Keratinocyte (primary cell): ENCODE data around the gene LENG8. TPM values are rescaled to one million over a fixed set of nuclear protein-coding genes. Genes with fewer than 3 reads are reported as not detected.

Source experiments
- DNase-seq: peaks from one replicate; pipeline ENCODE4 v3.0.0-alpha.2; 2011; ENCODE audit warnings: low read depth, missing footprints, low spot score
- FAIRE-seq: peaks from 2 replicates; lab custom pipeline; 2011; peaks lifted over from hg19 to GRCh38; lab: Jason Lieb, UNC
- H2AFZ ChIP-seq: 2 replicates; pipeline ENCODE4 v1.6.0; 2012; ENCODE audit warnings: low read length, control low read depth, inconsistent platforms; ENCODE audit not compliant: control insufficient read depth
- H3K27ac ChIP-seq: 2 replicates; pipeline ENCODE4 v1.5.1; 2011; ENCODE audit warnings: low read length; ENCODE audit not compliant: control insufficient read depth, insufficient read depth
- H3K27me3 ChIP-seq: 3 replicates; pipeline ENCODE4 v1.6.0; 2011; ENCODE audit warnings: low read length; ENCODE audit not compliant: control insufficient read depth, insufficient read depth; ENCODE audit errors: extremely low read depth
- H3K36me3 ChIP-seq, 2 experiments: 2 replicates in 1 of 2; 3 replicates in 1 of 2; pipeline ENCODE4 v1.5.1; 2011; ENCODE audit warnings: low read length in 2 of 2, mild to moderate bottlenecking in 1 of 2; ENCODE audit not compliant: control insufficient read depth in 2 of 2, insufficient read depth in 2 of 2; ENCODE audit errors: extremely low read depth in 1 of 2
- H3K4me1 ChIP-seq: 3 replicates; pipeline ENCODE4 v1.5.1; 2011; ENCODE audit warnings: low read length; ENCODE audit not compliant: control insufficient read depth, insufficient read depth; ENCODE audit errors: extremely low read depth
- H3K4me2 ChIP-seq: 3 replicates; pipeline ENCODE4 v1.6.0; 2011; ENCODE audit warnings: low read depth, low read length; ENCODE audit not compliant: control insufficient read depth, insufficient read depth; ENCODE audit errors: extremely low read depth
- H3K4me3 ChIP-seq, 3 experiments: fragments of 200-600 bp in 1 of 3; sonication (generic) in 1 of 3; 2 replicates in 2 of 3; 3 replicates in 1 of 3; pipeline ENCODE4 v1.5.1; 2011 to 2016; ENCODE audit warnings: low read length in 3 of 3, mild to moderate bottlenecking in 3 of 3, control low read depth in 2 of 3, inconsistent platforms in 1 of 3, low read depth in 1 of 3, mixed read lengths in 1 of 3, mixed run types in 1 of 3, moderate library complexity in 1 of 3; ENCODE audit not compliant: control insufficient read depth in 2 of 3, insufficient read depth in 2 of 3; ENCODE audit errors: extremely low read depth in 1 of 3
- H3K79me2 ChIP-seq: 2 replicates; pipeline ENCODE4 v1.6.0; 2012; ENCODE audit warnings: low read length; ENCODE audit not compliant: control insufficient read depth, insufficient read depth
- H3K9ac ChIP-seq: 3 replicates; pipeline ENCODE4 v1.6.0; 2011; ENCODE audit warnings: low read length; ENCODE audit not compliant: control insufficient read depth, insufficient read depth; ENCODE audit errors: extremely low read depth
- H3K9me1 ChIP-seq: 3 replicates; pipeline ENCODE4 v1.6.0; 2011; ENCODE audit warnings: low read length; ENCODE audit not compliant: control insufficient read depth, insufficient read depth; ENCODE audit errors: extremely low read depth
- H3K9me3 ChIP-seq: 2 replicates; pipeline ENCODE4 v1.5.1; 2012; ENCODE audit warnings: low read depth, low read length; ENCODE audit not compliant: control insufficient read depth
- H4K20me1 ChIP-seq: 3 replicates; pipeline ENCODE4 v1.6.0; 2011; ENCODE audit warnings: low read length; ENCODE audit not compliant: control insufficient read depth, insufficient read depth; ENCODE audit errors: extremely low read depth
- CTCF ChIP-seq, 3 experiments: IDR thresholded peaks in 1 of 3; conservative IDR thresholded peaks in 1 of 3; optimal IDR thresholded peaks in 1 of 3; 2 replicates in 2 of 3; 3 replicates in 1 of 3; pipeline versions ENCODE3 to v1.5.1; 2011; ENCODE audit warnings: low read length in 3 of 3, mild to moderate bottlenecking in 3 of 3, moderate library complexity in 2 of 3, control low read depth in 1 of 3, inconsistent platforms in 1 of 3; ENCODE audit not compliant: insufficient read depth in 2 of 3; ENCODE audit errors: extremely low read depth in 1 of 3
- EZH2 ChIP-seq: IDR thresholded peaks from one replicate; pipeline ENCODE4 v1.6.1; 2012; ENCODE audit warnings: inconsistent platforms, mild to moderate bottlenecking, low read length, moderate library complexity
- dilution Hi-C: fragments of 300-500 bp; cut with MboI; formaldehyde crosslinking; loops from one replicate; pipeline ENCODE4 v1.7.0; 2020; ENCODE audit warnings: low sequenced_read_pairs; ENCODE audit not compliant: extremely low pct_ligation_motif_present
- polyA plus RNA-seq, 5 experiments: library from polyadenylated mRNA; depleted of rRNA in 3 of 5; stranded (reverse) in 3 of 5; stranded (forward) in 1 of 5; unstranded in 1 of 5; fragments of >200 nt; gene quantifications; 1 replicate in 1 of 5; 2 replicates in 3 of 5; 3 replicates in 1 of 5; pipeline versions ENCODE4 v1.2.1 to v1.2.3, GENCODE V29; 2011 to 2012; ENCODE audit warnings: missing spikeins in 2 of 5, low read depth in 1 of 5, low replicate concordance in 1 of 5

LENG8 gene
- polyA plus RNA-seq, 1 donor (not counting 4 experiments of a cell fraction or from before 2014, with no cell fraction given) = 29.4 TPM

- Histone ChIP-seq H3K79me2 (peaks cover 9% of the 10 kb centered on the region), H3K27ac (peak within 1 kb of the TSS; percentile 26), H4K20me1 (no peaks in the 10 kb centered on the region), H3K36me3 (no peaks in the 10 kb centered on the region), H3K9me1 (no peaks in the 10 kb centered on the region), H3K4me1 (peaks cover 28% of the 10 kb centered on the region), H3K4me3 (peak within 1 kb of the TSS; percentile 53 to 85 (median 61)), H3K27me3 (no peaks in the 10 kb centered on the region), H3K9me3 (no peaks in the 10 kb centered on the region), H2AFZ (peak within 1 kb of the TSS; percentile 96), H3K4me2 (peak within 1 kb of the TSS; percentile 78), H3K9ac (peak within 1 kb of the TSS; percentile 64)
- FAIRE-seq = peak; percentile 63
- no peak for DNase-seq
- TF ChIP-seq EZH2 = no peak
- no peak for TF ChIP-seq CTCF (optimal IDR thresholded peaks at IDR 0.05 in 1 of 3, IDR thresholded peaks at IDR 0.05 in 1 of 3, conservative IDR thresholded peaks at IDR 0.05 in 1 of 3; ENCODE audit: extremely low read depth in 1 of 3, insufficient read depth in 2 of 3, low read length in 3 of 3)
- dilution Hi-C loops = no loop called here
Measured at GRCh38 chr19:54473071-54473891, 24.3 kb downstream of the LENG8 start, which contains the start of gene CDC42EP5. TSS of gene CDC42EP5 (minus strand) at chr19:54473296. CDS start at chr19:54465547, 7,749 bp downstream.

GRCh38 chr19:54473892-54474372 is 24.9 kb downstream of the LENG8 start:
- H3K4me1 ChIP-seq = peaks cover 28% of the 10 kb centered on the region
- TF ChIP-seq CTCF (optimal IDR thresholded peaks at IDR 0.05 in 1 of 3, IDR thresholded peaks at IDR 0.05 in 1 of 3, conservative IDR thresholded peaks at IDR 0.05 in 1 of 3; ENCODE audit: extremely low read depth in 1 of 3, insufficient read depth in 2 of 3, low read length in 3 of 3) (no peak), EZH2 (no peak)
- FAIRE-seq (no peak), DNase-seq (no peak)
- no peak overlapping the region for H3K4me3 ChIP-seq
- H4K20me1 ChIP-seq = no peaks in the 10 kb centered on the region
- no peaks in the 10 kb centered on the region for H3K9me3 ChIP-seq
- dilution Hi-C loops = no loop called here
- no peaks in the 10 kb centered on the region for H3K36me3 ChIP-seq
- peak overlapping the region; percentile 78 for H3K4me2 ChIP-seq
- H3K9me1 ChIP-seq = no peaks in the 10 kb centered on the region
- H3K27me3 ChIP-seq = no peaks in the 10 kb centered on the region
- peaks cover 9% of the 10 kb centered on the region for H3K79me2 ChIP-seq
- H3K9ac ChIP-seq = peak overlapping the region; percentile 64
- H3K27ac ChIP-seq = no peak overlapping the region
- peak overlapping the region; percentile 96 for H2AFZ ChIP-seq
